GM18526 (cell line): ENCODE results near the gene MICAL1.

Experiments used
- POLR2A ChIP-seq: IDR thresholded peaks from 3 replicates; pipeline ENCODE4 v1.6.1; 2011; ENCODE audit not compliant: insufficient read length; ENCODE audit errors: extremely low read depth

The MICAL1 gene

DNA sequence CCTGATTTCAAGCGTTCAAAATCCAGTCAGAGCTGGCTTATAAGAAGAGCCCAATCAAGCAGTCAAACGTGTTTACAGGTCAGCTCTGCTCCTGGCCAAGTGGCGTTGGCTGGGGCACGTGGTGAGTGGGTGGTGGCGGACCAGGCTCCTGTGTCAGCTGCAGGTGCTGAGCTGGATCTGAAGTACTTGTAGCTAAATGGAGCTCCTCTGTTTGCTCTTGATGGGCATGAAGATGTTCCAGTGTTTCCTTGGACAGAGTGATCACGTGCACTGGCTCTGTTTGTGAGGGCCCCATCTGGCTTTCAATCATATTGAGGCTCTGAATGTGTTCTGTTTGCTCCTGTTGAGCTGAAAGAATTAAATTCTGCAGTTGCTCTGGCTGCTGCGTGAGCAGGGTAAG, 10.2 kb upstream of the MICAL1 start:
- no peak for TF ChIP-seq POLR2A

DNA sequence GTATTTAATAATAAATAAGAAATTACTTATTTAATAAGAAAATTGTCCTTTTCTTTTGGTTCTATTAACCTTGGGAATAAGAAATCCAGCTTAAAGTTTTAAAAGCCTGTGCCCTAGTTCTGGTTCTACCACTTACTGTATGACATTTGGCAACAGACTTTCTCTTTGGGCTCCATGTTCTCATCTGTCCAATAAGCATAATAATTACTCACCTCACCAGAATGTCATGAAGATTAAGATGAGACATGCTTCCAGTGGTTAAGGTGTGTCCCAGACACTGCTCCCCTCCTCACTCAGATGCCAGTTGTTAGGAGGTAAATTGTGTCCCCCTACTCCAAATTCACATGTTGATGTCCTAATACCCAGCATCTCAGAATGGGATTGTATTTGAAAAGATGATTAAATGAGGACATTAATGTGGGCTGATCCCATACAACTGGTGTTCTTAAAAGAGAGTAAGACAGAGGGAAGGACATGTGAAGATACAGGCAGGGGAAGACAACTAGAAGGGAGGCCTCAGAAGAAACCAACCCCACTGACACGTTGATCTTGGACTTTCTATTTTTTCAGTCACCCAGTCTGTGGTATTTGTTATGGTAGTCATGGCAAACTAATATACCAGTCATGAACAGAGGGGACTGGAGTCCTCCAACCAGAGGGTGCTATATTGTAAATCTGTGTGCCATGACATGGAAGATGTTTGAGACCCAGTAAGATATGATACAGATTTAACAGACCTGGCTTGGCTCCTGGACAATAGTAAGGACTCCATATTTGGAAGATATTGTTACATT, 6.4 kb upstream of the MICAL1 start:
- TF ChIP-seq POLR2A = no peak

DNA sequence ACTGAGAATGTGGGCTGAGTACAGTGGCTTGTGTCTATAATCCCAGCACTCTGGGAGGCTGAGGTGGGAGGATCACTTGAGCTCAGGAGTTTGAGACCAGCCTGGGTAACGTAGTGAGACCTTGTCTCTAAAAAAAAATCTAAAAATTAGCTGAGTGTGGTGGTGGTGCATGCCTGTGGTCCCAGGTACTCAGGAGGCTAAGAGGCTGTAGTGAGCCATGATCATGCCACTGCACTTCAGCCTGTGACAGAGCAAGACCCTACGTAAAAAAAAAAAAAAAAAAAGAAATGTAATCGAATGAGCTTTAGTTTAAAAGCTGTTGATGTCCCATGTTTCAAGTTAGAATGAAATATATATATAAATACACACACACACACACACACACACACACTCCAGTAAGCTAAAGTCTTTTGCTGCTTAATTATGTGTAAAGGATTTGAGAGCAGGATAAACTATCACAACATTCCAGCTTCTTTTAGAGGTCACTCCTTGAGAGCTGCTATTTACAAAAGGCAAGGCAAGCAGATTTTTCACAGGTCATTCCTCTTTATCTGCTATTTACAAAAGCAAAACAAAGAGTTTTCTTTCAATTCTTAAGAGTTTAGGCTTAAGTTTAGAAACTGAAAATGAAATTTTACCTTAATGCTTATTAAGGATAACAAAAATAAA, 4.7 kb upstream of the MICAL1 start:
- no peak for TF ChIP-seq POLR2A

DNA sequence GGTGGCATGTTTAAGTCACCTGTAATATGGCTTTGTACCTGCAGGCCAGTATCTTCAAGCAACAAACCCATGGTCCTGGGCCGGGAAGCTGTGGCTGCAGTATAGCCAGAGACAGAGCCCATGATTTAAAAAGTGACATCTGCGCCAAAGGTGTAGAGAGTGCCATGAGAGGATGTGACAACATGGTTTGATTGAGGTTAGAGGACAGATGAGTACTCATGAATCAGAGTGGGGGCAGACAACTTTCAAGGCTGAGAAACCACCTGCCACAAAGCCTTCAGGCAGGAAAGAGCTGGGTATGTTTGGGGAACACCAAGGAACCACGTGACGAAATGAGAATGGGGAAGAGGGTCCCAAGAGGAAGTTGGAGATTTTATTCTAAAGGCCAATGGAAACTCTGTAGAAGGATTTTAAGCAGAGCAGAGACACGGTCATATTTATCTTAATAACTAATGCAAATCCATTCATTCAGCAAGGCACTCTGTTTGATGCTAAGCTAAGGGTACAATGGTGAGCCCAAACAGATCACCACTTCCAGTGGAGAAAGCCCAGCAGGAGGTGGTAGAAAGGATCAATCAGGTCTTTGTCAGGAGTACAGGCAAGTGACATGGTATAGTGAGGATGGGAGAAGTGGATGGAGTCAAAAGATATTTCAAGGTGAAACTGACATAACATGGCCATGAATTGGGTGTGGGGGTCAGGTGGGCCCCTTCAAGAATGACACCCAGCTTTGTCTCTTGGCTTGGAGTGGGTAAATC, 3.4 kb upstream of the MICAL1 start:
- no peak for TF ChIP-seq POLR2A

DNA sequence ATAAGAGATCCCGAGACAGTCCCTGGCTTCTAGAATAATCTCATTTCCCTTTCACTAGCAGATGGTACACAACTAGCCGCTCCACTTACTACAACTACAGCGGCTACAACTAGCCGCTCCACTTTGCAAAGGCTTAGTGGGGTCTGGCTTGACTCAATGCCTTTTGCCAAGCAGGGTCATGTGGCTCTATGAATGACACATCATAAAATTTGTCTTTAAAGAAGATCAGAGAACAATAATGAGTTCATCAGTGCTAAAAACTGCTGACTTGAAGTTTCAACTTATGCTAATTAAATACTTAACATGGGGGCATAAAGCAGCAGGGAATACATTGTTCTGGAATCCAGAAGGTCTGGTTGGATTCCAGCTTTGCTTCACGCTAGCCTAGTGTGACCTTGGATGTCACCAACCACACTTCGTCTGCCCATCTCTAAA, 2.0 kb upstream of the MICAL1 start:
- no peak for TF ChIP-seq POLR2A

DNA sequence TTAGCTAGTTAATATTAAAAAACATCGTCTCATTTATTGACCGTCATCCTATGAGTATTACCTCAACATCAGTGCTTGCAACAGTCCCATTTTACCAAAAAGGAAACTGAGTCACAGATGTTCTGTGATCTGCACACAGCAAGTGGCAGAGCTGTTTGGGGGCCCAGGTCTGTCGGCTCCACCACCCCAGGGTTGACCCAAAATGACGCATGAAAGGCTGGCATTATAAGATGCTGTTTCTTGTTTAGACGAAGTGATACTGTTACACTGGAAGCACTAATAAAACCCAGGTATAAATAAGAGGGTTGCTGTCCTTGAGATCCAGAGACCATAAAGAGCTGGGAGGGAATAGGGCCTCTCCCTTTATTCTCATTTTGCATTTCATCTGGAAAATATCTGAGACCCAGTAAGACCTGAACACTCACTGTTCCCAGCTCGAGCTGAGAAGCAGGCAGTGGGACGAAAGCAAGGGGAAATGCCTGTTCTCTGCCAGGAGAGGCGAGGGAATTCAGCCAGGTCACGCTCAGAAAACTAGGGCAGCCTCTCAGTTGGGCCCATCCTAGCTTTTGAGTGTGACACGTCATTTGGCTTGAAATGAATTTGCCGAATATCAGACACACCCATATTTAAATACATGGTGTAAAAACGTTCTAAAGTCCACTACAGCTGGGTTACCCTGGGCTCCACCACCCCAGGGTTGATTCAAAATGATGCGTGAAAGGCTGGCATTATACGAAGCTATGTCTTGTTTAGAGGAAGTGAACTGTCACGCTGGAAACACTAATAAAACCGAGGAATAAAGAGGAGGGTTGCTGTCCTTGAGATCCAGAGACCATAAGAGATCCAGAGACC, 1.4 kb upstream of the MICAL1 start:
- no peak for TF ChIP-seq POLR2A

DNA sequence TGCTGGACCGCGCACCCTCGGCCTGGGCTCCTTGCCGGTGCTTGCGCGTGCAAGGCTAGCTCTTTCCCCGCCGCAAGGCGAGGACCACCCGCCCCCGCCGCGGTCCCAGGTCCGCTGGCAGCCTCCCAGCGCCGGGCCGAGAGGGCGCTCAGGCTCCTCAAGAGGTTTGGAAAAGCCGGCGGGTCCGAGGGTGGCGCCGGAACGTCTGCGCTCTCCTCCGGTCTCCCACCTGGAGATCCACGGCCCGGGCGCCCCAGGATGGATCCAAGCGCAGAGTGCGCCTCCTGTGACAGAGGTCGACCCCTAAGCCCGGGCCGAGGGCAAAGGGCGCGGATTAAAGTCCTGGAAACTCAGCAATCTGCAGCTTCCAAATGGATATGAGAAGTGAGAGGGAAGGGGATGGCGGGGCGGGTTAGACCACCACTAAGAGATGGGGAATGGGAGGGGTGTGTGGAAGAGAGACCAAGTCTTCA, 575 bp upstream of the MICAL1 start:
- TF ChIP-seq POLR2A = no peak

DNA sequence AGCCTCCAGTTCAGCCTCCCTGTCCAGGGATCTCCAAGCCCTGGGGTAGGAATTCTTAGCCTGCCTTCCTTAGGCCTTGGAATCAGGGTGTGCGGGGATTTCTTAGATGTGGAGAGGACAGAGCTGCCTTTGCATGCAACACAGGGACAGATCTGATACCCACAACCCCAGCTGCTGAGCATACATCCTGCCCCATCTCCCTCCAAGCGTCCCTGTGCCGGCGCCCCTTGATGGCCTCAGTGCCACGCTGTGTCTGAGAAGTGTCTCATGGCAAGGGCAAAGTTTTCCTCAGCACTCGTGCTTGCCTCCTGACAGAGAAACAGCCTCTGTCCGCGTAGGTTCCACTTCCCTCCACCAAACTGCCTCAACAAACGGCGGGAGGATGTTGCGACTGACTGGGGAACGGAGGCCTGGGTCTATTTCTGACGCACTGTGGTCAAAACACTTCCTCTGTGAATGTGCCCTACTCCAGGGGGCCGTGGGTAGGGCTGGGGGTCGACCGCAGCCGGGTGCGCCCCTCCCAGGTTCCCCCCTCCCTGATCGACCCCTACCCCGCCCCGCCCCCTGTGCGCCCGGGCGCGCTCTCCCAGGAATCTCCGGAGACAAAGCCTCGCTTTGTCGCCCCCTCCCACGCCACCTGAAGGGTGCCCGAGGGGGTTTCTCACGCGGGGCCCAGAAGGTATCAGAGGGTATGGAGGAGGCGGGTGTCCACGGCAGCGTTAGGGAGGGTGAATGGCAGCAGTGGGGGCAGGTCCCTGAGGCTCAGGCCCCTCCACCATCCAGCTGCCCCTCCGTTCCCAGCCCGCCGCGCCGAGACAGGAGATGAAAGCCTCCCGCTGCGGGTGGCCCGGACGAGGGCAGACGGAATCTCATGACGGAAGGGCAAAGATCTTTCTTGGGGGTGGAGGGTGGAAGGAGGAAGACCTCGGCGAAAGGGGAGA, 806 bp downstream of the MICAL1 start:
- peak; percentile 68 for TF ChIP-seq POLR2A

DNA sequence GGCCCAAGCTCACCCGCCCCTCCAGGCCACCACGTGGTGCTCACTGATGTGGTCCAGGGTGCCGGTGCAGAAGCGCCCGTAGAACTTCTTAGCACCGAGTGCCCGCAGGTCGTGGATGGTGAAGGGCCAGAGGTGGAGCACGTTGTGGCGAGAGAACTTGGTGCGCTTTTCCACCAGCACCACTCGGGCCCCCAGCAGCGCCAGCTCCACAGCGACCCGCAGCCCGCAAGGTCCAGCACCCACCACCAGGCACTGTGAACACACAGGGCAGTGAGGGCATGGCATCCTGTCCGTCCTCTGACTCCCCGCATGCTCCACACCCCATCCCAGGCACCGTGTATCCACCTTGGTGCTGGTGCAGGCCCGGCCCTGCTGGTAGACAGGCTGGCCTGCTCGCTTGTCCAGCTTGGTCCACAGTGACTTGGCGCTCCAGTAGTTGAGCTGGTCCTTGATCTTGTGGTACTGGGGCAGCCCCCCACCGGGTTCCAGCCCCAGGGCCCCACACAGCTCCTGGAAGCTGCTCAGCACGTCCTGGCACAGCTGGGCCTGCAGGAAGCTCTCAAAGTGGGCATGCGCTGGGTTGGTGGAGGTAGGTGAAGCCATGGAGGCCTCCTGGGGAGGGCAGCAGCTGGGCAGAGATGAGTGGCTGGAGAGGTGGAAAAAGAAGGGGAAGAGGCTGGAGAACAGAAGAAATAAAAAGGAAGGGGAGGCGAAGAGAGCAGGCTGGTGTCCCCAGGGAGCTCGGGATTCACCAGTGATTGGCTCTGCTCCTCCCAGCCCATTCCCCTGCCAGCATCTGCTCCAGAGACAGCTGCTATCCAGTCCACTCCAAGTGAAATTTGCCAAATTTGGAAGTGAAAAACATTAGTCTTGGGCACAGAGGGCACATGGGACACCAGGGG, 1.7 kb downstream of the MICAL1 start:
- TF ChIP-seq POLR2A = no peak

DNA sequence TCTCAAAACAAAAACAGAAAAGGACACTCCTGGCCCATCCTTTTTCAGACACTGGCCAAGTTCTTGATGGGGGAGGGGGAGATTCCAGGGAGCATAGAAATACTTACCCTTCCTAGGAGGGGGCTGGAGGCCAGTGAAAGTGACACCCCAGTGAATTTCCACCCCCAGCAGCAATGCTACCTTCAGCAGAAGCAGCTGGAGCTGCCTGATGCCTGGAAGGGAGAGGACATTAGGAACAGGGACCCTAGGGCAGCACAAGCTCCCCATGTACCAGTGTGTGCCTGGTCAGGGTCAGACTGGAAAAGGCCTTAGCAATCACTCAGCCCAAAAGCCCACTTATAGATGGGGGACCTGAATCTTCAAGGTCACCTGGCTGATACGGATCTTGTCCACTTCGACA, 2.4 kb downstream of the MICAL1 start:
- no peak for TF ChIP-seq POLR2A

DNA sequence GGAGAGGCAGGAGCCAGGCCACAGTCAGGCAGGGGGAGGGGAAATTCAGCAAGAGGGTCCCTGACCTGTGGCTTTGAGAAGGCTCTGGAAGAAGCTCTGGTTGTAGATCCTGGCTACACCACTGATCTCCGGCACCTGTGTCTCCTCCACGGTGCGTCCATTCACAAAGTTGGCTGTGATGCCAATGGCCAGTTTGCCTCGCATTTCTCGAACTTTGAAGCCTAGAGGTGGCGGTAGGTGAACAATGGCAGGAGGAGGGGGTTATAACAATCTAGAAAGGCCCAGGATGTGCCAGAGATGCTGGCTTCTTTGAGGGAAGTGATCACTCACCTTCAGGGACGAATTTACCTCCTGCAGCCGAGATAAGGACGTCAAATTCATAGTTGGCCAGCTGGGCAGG, 3.4 kb downstream of the MICAL1 start:
- no peak for TF ChIP-seq POLR2A

DNA sequence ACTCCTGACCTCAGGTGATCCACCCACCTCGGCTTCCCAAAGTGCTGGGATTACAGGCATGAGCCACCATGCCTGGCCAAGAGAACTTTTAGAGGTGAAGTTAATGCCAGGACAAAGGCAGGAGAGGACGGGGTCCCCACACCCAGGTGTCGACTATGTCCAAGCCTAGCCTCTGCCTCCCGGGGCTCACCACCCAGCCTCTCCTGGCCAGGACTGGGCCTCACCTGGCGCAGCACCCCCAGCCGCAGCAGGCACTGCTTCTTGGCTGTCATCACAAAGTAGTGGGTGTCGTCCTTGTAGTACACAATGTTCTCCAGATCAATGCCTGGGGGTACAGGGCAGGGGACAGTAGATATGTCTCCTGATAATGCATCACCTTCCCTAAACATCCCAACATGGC, 4.2 kb downstream of the MICAL1 start:
- TF ChIP-seq POLR2A = no peak

DNA sequence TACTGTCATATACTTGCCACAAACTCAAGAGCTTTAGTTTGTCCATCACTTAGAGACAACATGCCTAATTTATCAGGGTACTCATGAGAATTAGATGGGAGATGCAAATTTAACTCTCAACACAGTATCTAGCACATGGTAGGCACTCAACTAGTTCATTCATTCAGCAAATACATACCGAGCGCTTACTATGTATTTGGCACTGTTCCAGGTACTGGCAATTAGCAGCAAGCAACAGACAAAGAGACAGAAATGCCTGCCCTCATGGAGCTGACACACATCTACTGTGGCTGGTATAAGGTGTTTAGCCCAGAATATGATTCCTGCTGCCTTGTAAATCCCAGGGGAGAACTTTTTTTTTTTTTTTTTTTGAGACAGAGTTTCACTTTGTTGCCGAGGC, 4.8 kb downstream of the MICAL1 start:
- TF ChIP-seq POLR2A = no peak
